Muscle of back (tissue), 11 donors: ENCODE data around the gene EIF2D. TPM values are rescaled to one million over a fixed set of nuclear protein-coding genes. Genes with fewer than 3 reads are reported as not detected.
A peak's percentile ranks its signal among the peaks of the same experiment; 100 is the strongest.

ENCODE experiments used
- DNase-seq, 3 donors: peaks; one replicate each; pipeline versions ENCODE4 v3.0.0 to v3.0.0-alpha.2; 2013
- polyA plus RNA-seq, 10 donors: library from polyadenylated mRNA; unstranded; fragments of 120-200 nt; gene quantifications; one replicate each; pipeline ENCODE4 v1.2.1, GENCODE V29; 2013; ENCODE audit not compliant: insufficient read length in 10 of 10

The EIF2D gene
- polyA plus RNA-seq, 10 donors: 34.6 to 51.5 (median 39.1) TPM

DNA sequence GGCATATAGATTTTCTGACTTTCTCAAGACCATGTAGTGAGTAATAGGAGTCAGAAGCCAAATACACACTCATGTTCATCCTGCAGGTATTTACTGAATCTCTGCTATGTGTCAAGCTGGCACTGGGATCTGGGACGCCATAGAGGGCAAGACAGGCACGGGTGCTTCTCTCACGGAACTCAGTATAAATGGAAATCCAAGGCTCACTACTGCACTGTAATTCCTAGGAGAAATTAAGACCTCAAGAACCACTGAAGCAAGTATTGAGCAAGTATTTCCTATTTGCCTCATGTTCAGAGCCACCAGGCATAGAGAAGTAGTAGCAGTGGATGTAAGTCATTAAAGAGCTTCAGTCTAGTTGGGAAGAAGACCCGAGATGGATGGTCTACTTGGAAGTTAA, 38.9 kb downstream of the EIF2D start:
- no peak for DNase-seq

DNA sequence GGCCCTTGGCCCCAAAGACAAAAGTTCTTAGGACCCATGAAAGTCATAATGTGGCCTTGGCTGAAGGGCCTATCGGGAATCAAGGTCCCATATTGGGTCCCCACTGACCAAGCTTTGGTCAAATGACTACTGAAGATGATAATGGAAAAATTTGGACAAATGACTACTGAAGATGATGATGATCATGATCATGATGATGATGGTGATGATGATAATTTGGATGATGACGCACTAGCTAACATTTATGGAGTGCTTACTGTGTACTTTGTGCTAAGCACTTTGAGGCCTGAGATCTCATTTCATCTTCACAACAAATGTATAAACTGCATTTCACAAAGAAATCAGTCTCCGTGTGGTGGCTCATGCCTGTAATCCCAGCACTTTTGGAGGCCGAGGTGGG, 39.4 kb downstream of the EIF2D start:
- no peak for DNase-seq

DNA sequence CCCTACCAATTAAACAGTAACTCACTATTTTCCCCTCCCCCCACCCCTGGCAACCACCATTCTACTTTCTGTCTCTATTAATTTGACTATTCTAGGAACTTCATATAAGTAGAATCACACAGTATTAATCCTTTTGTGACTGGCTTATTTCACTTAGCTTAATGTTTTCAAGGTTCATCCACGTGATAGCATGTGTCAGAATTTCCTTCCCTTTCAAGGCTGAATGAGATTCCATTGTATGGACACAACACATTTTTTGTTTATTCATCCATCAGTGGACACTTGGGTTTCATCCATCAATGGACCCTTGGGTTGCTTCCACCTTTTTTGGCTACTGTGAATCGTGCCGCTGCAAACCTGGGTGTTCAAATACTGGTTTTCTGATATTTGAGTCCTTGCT, 41.7 kb downstream of the EIF2D start:
- no peak for DNase-seq

DNA sequence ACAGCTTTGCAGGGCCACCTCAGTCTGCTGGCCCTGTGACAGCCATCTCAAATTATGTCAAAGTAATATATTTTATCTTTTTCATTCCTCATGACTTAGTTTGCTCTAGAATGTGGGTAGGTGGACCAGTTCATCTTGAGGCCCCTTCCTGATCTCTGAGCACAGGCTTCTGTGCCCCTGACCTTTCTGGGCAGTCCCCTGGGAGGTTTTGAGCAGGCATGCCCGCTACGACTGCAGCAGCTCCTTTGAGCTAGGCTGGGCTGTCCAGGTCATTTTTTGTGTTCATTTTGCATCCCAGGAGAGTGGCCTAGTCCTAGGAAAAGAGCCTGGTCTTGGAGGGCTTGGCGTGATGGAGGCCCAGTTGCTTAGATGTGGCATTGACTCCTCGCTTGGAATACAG, 42.7 kb downstream of the EIF2D start:
- DNase-seq: no peak

DNA sequence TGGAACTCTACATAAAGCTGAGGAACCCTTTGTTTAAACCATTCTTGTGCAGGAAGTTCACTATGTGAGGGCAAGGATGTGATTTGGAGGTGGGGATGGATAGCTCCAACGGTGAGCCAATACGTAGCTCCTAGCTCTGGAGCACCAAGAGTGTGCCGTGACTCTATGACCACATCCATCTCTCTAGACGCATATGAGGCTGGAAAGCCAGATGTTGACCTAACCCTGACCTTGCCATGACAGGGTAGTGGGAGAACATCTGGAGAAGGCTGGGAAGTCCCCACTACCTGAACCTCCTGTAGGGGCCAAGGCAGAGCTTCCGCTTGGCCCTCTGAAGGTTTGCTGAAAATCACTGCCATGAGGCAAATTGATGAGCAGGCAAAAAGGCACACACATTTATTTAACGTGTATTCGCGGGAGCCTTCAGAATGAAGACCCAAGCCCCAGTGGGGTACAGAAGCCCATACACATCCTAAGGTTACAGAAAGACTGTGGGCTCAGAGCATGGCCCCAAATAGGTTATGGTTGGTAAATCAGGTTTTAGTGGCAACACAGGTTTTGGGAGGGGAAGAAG, 43.4 kb downstream of the EIF2D start:
- no peak for DNase-seq

DNA sequence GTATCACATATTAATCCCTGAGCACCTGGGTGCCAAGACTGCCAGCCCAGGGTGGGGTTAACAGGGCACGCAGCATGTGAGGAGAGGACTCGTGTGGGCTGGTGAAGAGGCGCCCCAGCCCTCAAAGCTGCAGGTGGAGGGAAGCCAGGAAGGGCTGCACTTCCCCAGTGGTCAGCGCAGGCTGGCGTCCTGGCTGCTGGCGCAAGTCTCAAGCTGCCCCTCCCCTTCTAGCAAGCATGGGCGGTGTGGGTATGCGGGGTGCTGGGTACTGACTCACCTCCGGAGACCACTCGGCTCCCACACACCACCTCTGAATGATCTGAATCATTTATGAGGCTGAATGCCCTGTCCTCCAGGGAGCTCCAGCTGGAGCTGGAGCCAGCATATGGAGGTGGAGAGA, 44.0 kb downstream of the EIF2D start:
- DNase-seq: no peak

DNA sequence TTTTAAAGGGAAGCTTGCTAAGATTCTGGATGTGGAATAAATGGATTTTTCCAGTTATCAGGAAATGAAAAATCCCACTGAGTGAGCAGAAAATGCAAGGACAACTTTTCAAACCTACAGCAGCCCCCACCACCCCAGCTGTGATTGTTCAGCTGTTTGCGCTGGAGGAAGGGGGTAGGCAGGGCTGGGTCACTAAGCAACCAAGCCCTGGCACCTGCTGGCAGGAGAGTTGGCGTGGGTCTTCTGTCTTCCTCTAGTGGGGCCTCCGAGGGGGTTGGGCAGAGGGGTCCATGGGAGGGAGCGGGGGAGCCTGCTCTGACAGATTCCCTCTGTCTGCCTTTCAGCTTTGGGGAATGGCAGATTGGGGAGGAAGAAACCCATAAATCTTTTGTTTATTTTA, 45.3 kb downstream of the EIF2D start:
- DNase-seq: peak in 1 of 3 donors; percentile 41

DNA sequence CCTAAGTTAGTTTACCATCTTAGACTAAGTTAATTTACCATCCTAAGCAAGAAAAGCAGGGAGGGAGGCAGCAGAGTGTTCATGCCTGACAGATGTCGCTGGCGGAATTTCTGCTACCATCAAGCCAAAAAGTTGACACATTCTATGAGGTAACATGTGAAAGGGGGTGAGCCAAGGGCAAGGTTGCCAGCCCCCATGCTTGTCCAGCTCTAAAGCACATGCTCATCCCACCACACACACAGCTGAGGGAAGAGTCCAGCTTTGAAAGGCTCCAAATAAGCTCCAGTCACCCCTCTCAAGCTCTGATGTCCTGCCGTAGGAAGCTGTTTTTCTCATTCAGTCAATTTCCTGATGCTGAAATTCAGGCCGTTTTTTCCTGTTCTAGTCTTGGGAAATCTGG, 46.3 kb downstream of the EIF2D start:
- DNase-seq: peak in 1 of 3 donors; percentile 35

DNA sequence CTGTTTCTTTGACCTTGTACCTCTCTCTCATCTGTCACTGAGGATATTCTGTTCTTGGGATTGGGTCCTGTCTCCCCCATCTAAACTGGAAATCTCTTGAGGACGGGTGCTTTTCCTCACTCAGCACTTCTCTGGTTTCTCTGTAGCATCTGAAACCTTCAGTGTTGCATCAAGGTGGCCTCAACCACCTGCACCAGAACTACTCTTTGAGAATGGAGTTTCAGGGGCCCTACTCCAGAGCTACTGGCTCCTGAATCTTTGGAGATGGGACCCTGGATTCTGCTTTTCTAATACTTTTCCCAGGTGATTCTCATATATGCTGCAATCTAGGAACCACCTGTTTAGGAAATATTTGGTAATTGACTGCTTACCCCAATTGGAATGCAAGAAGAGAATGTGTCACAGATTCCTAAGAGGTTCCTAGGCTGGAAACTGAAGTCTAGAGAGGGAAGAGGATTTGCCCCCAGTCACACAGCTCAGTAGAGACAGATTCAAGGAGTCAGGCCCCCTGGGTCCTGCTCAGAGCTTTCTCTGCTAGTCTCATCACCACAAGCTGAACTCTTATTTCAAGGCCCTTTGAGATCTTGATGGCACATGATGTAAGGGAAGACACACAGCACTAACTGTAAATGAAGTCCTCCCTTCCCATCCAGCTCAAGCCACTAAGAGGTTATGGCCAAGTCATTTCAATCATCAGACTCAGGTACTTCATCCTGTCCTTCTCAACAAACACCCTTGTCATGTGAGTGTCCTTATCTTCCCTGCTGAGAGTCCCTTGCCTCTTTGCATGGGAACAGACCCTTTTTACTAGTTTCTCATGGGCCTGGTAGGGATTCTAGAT, 48.7 kb downstream of the EIF2D start:
- DNase-seq: no peak

DNA sequence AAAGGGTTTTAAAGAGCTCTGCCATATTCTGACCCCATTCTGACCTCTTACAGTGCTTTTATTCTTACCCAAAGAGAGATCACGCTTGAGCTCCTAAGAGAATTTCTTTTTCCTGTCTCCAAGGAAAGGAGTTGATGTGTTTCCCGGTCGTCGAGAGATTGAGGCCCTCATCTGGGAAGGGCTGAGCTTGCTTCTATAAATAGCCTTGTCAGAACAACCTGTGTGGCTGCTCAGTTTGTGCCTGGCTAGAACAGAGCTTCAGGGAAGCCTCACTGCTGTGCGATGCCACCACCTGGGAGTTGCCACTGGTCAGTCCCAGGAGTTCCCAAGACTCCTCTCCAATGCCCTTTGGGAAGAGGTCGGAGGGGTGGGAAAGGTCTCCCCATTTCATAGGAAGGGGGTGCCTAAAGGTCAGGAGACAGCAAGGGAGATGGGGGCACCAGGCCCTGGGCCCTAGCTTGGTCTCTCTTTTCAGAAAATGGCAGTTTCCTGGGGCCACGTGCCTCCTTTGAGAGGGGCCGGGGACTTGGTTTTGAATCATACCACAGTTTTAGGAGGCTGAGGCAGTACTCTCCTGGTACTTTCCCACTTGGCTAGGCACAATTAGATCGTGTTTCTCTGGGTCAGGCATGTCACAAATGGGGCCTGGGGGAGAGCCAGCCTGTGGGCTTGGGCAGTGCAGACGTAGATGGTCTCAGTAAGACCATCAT, 52.1 kb downstream of the EIF2D start:
- DNase-seq: peak in 1 of 3 donors; percentile 59

DNA sequence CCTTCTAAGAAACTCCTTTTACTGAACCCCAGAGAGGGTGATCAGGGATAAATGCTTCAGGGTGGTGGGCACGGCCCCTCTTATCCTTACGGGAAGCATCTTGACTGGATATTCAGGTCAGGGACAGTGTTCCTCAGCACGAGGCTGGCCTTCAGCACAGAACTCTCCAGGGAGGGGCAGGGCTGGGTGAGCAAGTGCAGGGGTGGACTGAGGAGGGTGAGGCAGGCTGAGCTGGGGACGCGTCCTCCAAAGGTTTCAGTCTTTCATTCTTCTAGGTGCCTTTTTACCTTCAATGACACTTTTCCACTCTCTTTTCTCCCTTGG, 52.6 kb downstream of the EIF2D start:
- DNase-seq: no peak

DNA sequence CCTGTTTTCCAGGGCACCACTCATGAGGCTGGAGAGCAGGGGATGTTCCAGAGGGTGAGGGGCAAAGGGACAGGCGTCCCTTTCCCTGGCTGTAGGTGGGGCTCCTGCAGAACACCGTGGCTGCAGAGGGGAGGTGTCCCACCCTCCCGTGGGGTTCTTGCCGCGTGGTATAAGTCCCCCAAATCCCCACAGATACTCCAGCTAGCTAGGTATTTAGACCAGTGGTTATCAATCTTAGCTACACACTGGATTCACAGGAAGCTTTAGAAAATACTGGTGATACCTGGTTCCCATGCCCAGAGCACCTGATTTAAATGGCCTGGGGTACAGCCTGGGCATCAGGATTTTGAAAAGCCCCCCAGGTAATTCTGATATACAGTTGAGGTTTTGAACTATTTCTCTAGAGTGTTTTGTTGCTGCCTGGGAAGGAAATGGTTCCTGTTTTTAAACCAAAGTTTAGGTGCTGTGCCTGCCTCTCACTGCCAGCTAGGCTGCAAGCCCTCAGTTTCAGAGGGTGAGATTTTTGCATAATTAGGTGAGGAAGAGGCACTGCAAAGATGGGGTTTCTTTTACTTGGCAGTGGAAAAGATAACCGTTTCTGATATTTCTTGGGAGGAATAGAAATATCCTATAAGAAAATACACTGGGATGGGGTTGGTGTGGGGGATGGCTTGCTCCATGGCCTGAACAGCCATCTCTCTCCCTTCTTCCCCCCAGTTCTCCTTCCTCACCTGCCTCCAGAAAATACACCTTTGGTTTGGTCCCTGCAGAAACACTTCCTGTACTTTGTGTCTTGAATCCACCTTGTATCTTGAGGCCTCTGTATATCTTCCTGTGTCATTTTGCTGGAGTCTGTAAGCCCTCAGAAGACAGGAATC, 53.2 kb downstream of the EIF2D start:
- DNase-seq: no peak

DNA sequence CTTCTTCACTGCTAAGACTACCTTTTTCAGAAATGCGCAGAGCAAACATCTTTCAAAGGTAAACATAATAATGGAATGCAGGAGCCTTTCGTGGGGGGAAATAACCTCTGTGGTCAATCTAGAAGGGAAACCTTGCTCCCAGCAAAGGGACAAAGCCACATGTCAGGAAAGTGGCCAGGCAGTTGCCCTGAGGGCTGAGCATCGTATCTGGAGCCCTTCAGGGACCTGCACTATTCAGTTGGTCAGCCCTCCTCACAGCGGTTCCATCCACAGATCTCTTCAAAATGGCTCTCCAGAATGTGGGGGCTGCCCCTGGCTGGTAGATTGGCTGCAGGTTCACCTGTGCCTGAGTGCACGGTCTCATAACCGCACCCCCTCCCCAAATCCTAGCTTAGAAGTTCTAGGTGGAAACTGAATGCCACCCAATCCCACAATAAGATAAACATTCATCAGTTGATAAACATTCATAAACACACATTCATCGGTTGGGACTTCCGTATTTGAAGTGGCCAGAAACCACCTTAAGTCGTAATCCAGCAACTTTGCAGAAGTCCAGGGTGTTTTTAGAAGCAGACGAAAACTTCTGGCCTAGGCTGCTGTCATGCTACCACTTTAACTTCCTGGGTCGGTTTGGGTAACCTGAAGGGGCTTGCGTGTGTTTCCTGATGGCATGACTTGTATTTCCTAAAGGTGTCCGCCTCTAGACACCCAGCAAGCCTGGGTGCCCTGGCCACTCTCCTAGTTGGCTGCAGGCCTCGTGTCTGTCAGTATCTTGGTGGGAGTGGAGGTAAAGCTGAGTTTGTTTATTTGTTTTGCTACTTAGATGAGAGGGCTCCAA, 54.4 kb downstream of the EIF2D start:
- DNase-seq: no peak

DNA sequence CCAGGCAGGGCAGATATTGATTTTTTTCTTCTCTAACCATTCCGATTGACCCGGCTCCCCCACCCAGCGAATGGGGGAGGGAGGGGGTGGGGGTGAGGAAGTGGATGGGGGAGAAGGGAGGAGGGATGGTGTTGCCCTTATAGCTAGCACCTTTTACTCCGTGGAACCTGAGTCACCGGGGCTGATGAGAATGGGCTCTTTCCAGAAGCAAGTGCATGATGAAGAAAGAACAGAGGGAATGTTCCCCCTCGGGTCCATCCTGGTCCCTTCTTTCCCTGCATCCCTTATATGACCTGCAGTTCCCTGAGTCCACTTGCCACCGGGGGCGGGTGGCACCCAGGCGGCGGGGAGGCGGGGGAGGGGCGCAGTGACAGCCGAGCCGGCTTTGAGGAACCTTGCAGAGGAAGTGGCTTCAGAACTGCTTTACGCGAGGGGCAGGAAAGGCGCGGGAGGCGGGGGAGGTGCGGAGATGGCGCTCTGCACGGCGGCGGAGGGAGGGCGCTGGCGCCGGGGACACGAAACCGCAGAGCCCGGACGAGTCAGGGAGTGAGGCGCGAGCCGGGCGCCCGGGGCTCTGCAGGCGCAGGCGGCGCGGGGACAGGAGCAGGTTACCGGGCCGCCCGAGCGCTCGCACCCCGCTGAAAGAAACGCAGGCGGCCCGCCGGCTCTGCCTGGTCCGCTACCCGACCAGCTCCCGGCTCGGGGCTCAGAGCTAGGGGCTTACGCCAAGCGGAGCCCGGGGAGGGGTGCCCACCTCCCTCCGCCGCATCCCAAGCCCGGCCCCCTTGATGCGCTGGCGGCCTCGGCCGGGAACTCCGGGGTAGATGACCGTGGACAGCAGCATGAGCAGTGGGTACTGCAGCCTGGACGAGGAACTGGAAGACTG, 55.3 kb downstream of the EIF2D start:
- DNase-seq: peak in 1 of 3 donors; percentile 79

DNA sequence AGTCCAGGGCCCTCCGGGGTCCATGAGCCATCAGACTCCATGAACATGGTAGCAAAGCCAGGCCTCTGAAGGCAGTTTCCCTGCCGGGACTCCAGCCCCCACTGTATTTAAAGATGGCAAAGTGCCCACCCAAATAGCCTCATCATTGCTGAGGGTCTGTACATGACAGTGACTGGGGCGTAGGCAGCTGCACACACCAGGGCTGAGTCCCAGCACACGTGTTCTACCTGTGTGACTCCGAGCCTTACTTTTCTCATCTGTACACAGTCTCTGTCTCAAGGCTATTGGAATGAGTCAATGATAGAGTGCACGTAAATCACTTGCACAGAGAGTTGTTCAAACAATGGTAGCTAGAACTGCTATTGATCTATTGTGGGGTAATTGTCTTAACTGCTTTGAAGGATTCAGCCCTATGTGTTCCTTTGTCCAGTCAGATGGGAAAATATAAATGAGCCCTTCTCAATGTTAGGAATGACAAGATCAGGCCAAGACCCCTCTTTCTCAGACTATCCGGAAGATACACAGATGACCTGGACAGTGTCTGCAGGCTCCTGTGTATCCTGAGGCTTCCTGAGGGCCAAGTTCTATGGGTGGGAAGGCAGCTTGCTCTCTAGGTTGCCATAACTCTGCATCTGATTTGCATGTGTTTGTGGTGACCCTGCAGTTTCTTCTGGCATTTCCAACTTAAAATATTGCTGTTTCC, 56.1 kb downstream of the EIF2D start:
- DNase-seq: no peak

DNA sequence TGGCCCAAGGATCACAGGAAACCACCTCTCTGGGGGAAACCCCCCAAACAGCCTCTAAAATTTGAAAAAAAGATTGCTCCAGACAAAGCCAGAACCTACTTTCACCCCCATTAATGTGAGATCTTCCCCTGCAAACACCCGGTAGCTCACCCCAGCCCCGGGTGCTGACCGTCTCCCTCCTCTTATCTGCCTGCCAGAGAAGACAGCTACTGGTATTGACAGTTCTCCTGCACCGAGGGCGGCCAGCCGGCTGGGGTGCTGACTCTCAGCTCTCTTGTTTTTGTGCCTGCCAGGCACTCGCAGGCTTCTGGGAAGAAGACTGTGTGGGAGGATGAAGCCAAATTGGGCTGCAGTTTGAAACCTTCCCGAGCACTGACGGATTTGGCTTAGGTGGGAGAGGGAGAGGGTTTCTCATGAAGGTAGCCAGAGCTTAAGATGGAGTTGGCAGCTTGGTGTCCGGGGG, 56.8 kb downstream of the EIF2D start:
- peak in 1 of 3 donors; percentile 50 for DNase-seq

DNA sequence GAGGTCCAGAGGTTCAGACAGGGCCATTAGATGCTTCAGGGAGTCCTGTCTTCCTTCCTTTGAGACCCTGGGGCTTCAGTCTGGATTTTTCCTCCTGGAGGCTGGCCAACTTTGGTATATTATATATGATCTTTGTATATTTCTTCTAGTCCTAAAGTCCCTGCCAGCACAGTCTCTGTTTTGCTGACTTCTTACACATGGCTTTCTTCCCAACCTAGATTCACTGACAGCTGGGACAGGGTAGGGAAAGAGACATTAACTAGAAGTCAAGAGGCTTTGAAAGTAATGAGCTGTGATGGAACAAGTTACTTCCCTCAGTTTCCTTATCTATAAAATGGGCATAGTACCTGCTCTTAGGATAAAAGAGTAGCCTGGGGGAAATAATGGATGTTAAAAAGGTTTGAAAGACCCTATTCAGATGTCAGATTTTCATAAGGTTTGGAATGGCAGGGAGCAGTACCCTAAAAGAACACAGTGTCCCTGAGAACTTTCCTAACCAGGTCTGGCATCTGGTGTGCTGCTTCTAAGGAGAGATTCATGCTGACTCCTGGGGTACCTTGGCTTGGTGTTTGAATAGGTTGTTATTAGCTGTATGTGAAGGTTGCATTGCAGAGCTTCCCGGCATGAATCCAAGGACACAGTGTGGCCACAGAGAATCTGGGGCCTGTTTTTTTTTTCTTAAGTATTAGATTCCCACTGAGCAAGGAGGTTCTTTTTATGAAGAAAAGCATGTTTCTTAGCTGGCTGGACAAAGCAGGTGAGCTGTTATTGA, 57.4 kb downstream of the EIF2D start:
- DNase-seq: no peak

DNA sequence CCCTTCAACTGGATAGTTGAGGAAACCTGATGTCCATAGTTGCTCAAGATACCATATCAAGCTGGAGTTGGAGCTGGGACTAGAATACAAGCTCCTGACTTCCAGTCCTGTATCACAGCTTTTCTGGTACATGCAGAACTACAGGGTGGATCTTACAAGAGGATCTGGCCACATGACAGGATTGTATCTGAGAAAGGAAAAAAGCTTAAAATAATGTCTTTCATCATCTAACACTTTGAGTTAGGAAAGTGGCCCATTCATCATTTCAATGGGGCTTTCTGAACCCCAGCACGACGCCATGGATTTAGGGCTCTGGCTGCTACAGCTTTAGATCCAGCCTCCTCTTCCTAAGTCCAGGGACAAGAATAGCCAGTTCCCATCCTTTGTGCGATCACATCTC, 58.1 kb downstream of the EIF2D start:
- DNase-seq: no peak

DNA sequence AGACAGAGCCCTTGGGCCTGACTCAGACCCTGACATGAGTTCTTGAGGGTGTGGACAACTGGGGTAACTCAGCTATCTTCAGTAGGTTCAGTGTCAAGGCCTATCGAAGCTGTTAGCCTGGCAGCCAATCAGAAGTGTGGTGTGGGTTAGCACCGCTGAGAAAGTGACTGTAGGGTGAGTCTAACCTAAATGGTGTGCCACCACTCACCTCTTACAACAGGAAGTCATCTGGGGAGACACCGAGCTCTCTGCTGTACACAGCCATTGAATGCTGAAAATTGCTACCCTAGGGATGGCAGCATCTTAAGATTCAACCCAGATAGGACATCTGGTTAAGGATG, 60.3 kb downstream of the EIF2D start:
- DNase-seq: no peak
